GM18858 (cell line): ENCODE results near the gene FAM13C.
"Not testable (repeated sequence)": the region's sequence is repeated elsewhere in the genome, so short reads cannot be mapped to it uniquely, and the experiment has no call there.

ENCODE experiments used
- ATAC-seq: cut with Tn5 transposase; IDR thresholded peaks from one replicate; pipeline ENCODE4 v1.9.1; 2021; ENCODE audit not compliant: unreplicated experiment

The FAM13C gene

GRCh38 chr10:59279991-59280505 lies 82.3 kb downstream of the FAM13C start:
- no peak for ATAC-seq

GRCh38 chr10:59279476-59279875 lies 82.9 kb downstream of the FAM13C start:
- ATAC-seq: no peak

- no peak for ATAC-seq
Measured at GRCh38 chr10:59276919-59277318, 85.4 kb downstream of the FAM13C start.

DNA sequence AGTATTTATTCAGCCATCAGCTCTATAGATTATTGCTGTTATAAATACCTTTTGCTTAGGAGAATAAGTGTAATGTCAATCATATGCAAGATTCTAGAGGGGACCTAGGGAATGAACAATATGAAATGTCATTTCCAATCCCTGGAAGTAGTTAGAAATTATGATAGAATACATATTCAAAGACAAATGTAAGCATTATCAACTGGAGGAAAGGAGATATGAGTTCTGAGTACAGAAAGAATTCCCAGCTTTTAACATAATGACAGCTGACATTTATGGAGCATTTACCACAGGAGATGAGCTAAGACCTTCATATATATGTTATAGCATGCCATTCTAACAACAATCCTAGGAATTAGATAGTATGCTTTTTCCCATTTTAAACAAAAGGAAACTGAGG lies 86.2 kb downstream of the FAM13C start:
- no peak for ATAC-seq

- no peak for ATAC-seq
Measured at GRCh38 chr10:59273445-59273844, 88.9 kb downstream of the FAM13C start.

GRCh38 chr10:59272061-59272460 lies 90.3 kb downstream of the FAM13C start:
- no peak for ATAC-seq

DNA sequence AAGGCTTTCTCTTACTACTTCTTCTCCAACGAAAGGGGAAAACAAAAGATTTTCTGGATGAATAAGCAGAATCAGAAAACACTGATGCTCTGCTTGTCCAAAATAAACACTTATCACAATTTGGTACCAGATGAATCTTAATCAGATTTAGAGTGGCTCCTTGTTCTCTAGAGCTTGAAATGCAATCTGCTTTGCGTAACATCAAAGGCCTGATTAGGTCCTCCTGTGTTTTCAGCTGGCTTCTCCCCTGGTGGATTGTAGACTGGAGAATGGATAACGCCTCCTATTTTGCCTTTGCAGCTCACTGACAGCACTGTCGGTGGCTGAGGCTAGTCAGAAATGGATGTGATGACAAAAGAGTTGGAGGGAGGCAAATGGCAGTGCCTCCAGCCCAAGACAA lies 91.2 kb downstream of the FAM13C start:
- ATAC-seq: no peak

GRCh38 chr10:59270492-59270891 lies 91.9 kb downstream of the FAM13C start:
- no peak for ATAC-seq

GRCh38 chr10:59269651-59270050 lies 92.7 kb downstream of the FAM13C start:
- ATAC-seq: no peak

DNA sequence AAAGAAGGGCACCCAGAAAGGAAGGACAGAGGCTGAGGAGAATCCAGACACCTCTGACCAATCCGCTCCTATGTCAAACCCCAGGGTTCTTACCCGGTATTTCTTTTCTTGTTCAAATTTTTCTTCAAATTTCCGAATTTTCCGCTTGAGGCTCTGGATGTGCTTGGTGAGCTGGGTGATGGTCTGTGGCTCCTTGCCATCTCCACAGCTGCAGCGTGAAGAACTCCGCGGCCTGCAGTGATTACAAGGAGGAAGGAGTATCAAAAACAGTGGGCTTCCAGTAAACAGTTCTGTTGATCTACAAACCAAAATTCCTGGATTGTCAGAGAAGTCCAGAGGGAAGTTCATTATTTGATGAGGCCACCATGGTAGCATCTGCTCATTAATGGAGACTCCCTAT lies 93.9 kb downstream of the FAM13C start:
- ATAC-seq: no peak

DNA sequence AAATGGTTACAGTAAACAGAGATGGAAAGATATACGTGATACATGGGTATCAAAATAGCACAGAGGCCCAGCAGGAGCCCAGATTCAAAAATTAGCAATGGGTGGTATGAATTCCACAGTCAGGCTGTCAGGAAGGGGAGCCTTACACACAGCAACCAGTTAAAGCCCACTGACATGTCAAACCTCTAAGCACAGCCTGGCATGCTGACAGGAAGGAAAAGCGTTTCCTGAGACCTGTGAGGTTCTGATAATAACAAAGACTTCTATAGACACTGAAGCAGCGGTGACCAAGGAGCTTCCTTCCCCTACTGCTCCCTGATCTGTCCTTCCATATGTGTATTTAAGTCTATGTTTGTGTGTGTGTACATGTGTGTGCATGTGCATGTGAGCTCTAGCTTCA lies 96.0 kb downstream of the FAM13C start:
- ATAC-seq: no peak

DNA sequence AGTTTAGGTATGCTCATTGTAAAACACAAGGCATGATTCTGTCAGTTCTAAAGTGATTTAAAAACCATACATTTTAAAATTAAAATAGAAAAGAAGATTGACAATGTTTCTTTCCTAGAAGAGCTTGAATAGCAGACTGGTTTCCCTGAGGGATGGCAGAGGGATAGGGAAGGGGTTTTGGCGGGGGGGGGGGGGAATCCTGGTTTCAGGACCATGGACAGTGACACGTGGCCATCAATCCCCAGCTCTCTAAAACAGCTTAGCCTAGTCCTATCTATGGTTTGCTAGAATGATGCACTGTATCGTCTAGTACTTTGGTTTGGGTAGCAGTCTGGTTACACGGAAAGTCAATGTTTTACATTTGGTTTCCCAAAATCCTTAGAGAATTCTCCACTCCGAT lies 97.2 kb downstream of the FAM13C start:
- no peak for ATAC-seq

- no peak for ATAC-seq
Measured at GRCh38 chr10:59258890-59259289, 103.5 kb downstream of the FAM13C start.

- no peak for ATAC-seq
Measured at GRCh38 chr10:59257224-59257623, 105.1 kb downstream of the FAM13C start.

DNA sequence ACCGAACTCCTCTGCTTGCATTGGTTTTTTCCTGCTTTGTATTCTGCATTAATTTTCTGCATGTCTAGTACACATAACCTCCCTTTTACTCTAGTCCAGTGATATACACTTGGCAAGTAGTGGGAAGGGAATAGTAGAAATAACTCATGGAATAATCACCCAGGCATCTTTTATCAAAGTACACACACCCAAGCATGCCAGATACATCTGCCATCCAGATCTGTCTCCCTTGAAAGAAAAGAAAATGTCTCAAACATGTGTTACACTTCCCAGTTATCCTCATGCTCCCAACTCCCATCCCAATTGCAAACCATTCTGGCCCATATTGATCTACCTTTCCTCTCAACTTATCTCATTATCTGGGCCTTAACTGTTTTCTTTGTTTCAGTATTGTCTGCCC lies 106.9 kb downstream of the FAM13C start:
- ATAC-seq: no peak

DNA sequence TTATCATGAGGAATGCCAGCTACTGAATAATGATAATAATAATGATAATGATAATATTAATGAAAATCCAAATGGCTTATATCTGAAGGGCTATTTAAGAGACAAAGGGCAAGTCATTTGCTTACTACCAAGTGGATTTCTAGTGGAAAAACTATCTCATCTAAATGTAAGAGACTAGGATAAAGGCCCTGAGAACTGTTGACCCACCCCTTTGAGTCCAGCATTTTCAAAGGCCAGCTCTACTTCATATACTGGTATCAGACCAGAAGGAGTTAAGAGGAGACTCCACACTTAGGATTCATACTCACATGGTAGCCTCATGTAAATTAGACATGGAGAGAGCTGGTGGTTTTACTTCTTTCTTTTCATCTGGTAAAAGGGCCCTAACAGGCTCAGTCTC lies 109.9 kb downstream of the FAM13C start:
- ATAC-seq: no peak

DNA sequence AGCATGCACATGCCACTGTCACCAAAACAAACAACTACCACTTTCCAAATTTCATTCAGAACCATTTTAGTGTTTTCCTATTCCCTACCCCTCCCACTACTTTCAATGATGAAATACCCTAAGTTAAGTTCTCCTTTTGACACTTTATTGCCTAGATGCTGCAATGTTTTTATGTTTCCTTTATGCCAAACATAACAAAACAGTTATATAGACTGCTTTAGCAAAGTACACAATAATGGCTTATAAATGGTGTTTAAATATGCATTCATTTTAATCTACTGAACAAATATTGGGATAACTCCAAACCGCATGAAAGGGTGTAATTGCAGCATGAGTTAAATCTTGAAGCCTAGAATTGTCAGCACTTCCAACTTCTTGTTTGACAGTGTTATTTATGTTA lies 116.7 kb downstream of the FAM13C start:
- ATAC-seq: no peak

GRCh38 chr10:59244871-59245270 lies 117.5 kb downstream of the FAM13C start:
- no peak for ATAC-seq

- no peak for ATAC-seq
Measured at GRCh38 chr10:59243611-59244195, 118.6 kb downstream of the FAM13C start.

GRCh38 chr10:59242991-59243390 lies 119.4 kb downstream of the FAM13C start:
- ATAC-seq: no peak

DNA sequence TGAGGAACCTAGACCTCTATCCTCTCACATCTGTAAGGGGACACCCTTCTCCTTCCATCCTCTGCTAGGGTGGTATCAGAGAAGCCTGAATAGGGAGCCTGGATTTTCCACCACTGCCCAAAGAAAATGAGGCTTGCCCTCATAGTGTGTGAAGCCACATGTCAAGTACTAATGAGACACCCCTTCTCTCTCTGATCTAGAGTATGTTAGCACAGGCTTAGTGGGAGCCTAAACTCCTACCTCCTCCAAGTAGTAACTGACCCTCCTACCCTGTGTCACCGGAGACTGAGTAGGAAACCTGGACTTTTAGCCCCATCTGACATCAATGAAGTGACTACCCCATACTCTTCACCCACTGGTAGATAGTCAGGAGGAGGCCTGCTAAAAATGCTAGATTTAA lies 120.3 kb downstream of the FAM13C start:
- no peak for ATAC-seq

GRCh38 chr10:59240582-59241183 lies 121.7 kb downstream of the FAM13C start:
- ATAC-seq: no peak

DNA sequence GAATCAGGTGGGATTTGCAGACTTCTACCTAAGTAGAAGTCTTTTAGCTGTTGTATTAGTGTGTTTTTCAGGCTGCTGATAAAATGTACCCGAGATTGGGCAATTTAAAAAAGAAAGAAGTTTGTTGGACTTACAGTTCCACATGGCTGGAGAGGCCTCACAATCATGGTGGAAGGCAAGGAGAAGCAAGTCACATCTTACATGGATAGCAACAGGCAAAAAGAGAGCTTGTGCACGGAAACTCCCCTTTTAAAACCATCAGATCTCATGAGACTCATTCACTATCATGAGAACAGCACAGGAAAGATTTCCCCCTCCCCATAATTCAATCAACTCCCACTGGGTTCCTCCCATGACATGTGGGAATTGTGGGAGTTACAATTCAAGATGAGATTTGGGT lies 123.2 kb downstream of the FAM13C start:
- not testable (repeated sequence) for ATAC-seq
